ENCODE data around the gene MPHOSPH9.

DNA sequence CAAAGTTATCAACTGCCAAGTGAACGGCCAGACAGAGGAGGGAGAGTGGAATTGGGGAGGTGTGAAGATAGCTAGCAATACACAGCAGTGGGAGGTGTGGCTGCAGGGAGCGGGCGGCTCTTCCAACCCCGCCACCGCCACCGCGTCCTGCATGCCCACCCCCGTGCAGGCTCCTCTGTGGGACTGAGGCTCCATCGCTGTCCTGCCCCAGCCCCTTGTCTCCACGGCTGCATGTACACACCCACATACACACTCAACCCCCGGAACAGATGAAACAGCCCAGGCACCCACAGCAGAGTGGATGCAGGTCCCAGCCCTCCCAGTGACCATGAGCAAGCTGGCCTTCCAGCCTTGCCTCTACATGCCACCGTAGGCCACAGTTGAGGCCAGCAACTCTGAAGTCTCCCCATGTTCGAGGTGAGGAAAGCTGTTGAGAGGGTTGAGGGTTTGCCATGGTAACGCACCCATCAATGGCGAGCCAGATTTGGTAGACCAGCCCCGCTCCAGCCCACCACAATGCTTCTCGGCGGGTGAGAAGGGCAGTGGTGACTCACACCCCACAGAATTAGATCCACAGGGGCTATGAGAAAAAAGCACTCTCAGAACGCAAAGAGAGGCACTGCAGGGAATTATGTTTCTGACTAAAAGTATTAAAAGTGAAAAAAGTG, 121.3 kb downstream of the MPHOSPH9 start:
- TF ChIP-seq CTCF (IDR thresholded peaks at IDR 0.05; ENCODE audit: low read depth, low read length, missing input control) (no peak), TAF1 (conservative IDR thresholded peaks at IDR 0.05) (no peak), ATF3 (IDR thresholded peaks at IDR 0.05) (no peak), FOXA1 (IDR thresholded peaks at IDR 0.05) (no peak), RAD21 (IDR thresholded peaks at IDR 0.05) (no peak), GABPA (IDR thresholded peaks at IDR 0.05 in 1 of 2, conservative IDR thresholded peaks at IDR 0.05 in 1 of 2) (no peak), YY1 (IDR thresholded peaks at IDR 0.05) (no peak), MAX (IDR thresholded peaks at IDR 0.05) (no peak)
- TF ChIP-seq, protein P1, sequence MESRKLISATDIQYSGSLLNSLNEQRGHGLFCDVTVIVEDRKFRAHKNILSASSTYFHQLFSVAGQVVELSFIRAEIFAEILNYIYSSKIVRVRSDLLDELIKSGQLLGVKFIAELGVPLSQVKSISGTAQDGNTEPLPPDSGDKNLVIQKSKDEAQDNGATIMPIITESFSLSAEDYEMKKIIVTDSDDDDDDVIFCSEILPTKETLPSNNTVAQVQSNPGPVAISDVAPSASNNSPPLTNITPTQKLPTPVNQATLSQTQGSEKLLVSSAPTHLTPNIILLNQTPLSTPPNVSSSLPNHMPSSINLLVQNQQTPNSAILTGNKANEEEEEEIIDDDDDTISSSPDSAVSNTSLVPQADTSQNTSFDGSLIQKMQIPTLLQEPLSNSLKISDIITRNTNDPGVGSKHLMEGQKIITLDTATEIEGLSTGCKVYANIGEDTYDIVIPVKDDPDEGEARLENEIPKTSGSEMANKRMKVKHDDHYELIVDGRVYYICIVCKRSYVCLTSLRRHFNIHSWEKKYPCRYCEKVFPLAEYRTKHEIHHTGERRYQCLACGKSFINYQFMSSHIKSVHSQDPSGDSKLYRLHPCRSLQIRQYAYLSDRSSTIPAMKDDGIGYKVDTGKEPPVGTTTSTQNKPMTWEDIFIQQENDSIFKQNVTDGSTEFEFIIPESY (IDR thresholded peaks at IDR 0.05) = no peak

Data from liver (tissue), 3 donors.